A549 (cell line): Measurements from ENCODE around the gene NEDD4L. TPM values are rescaled to one million over a fixed set of nuclear protein-coding genes. Genes with fewer than 3 reads are reported as not detected.

Source experiments
- ATAC-seq, 2 experiments: fragments of 200-7000 bp in 1 of 2; fragments of >200 bp in 1 of 2; cut with Nextera tagmentation in 1 of 2; cut with Tn5 transposase in 1 of 2; 3 replicates each; pipeline versions ENCODE4 v1.8.0 to v1.9.1; 2018 to 2020; ENCODE audit warnings: mild to moderate bottlenecking in 1 of 2, moderate library complexity in 1 of 2
- CTCF ChIA-PET: fragments of 300-600 bp; sonication (Branson Sonifier 250); formaldehyde crosslinking; extraction: SDS; loops from one replicate; lab custom pipeline; 2021; ENCODE audit warnings: antibody characterized with exemption, inconsistent platforms; lab: Yijun Ruan, JAX
- POLR2A ChIA-PET: fragments of 350-600 bp; formaldehyde crosslinking; extraction: SDS; loops from one replicate; lab custom pipeline; 2021; ENCODE audit warnings: antibody characterized with exemption, inconsistent platforms; lab: Yijun Ruan, JAX
- DNase-seq, 2 experiments: peaks; one replicate each; pipeline versions ENCODE4 v3.0.0 to v3.0.0-alpha.2; 2011 to 2016; ENCODE audit warnings: low read depth in 1 of 2, low spot score in 1 of 2
- FAIRE-seq: peaks from 2 replicates; lab custom pipeline; 2011; peaks lifted over from hg19 to GRCh38; lab: Jason Lieb, UNC
- H3K27ac ChIP-seq, 2 experiments: fragments of >200 bp; sonication (Bioruptor Twin); formaldehyde crosslinking; 3 replicates each; pipeline ENCODE4 v1.5.1; 2016 to 2017
- H3K4me1 ChIP-seq: fragments of >200 bp; sonication (Bioruptor Twin); formaldehyde crosslinking; 3 replicates; pipeline ENCODE4 v1.6.1; 2016
- H3K4me2 ChIP-seq: fragments of >200 bp; sonication (Bioruptor Twin); formaldehyde crosslinking; 3 replicates; pipeline ENCODE4 v1.6.1; 2016
- H3K4me3 ChIP-seq: fragments of >200 bp; sonication (Bioruptor Twin); formaldehyde crosslinking; 3 replicates; pipeline ENCODE4 v1.5.1; 2016
- H3K9me3 ChIP-seq: fragments of >200 bp; sonication (Bioruptor Twin); formaldehyde crosslinking; 3 replicates; pipeline ENCODE4 v1.6.1; 2016
- BHLHE40 ChIP-seq: IDR thresholded peaks from 2 replicates; pipeline ENCODE4 v1.6.1; 2012; ENCODE audit warnings: low read depth, low read length, inconsistent platforms
- CBX2 ChIP-seq: fragments of 200-600 bp; sonication (generic); IDR thresholded peaks from 2 replicates; pipeline ENCODE4 v1.6.1; 2016; ENCODE audit warnings: low read depth, mild to moderate bottlenecking, borderline replicate concordance
- CBX8 ChIP-seq: fragments of 200-600 bp; sonication (generic); IDR thresholded peaks from 2 replicates; pipeline ENCODE4 v1.6.1; 2016
- CHD2 ChIP-seq: fragments of 150-350 bp; IDR thresholded peaks from 2 replicates; pipeline ENCODE4 v1.6.1; 2014; ENCODE audit warnings: low read length; ENCODE audit not compliant: partially characterized antibody
- CHD4 ChIP-seq: fragments of 200-600 bp; sonication (generic); IDR thresholded peaks from 2 replicates; pipeline ENCODE4 v1.6.1; 2016; ENCODE audit warnings: antibody characterized with exemption, mild to moderate bottlenecking, borderline replicate concordance
- EP300 ChIP-seq, 2 experiments: fragments of >200 bp; sonication (Bioruptor Twin); formaldehyde crosslinking; IDR thresholded peaks; 2 replicates in 1 of 2; 3 replicates in 1 of 2; pipeline ENCODE4 v1.6.1; 2016 to 2017
- GATA3 ChIP-seq: IDR thresholded peaks from 2 replicates; pipeline ENCODE4 v1.6.1; 2012; ENCODE audit warnings: borderline replicate concordance
- HDAC2 ChIP-seq: fragments of 200-600 bp; sonication (generic); IDR thresholded peaks from 2 replicates; pipeline ENCODE4 v1.6.1; 2016
- HEYL ChIP-seq: fragments of 250-450 bp; sonication (Bioruptor Pico); IDR thresholded peaks from 2 replicates; pipeline ENCODE4 v1.8.0; 2021; ENCODE audit warnings: mild to moderate bottlenecking, moderate library complexity
- HOXA7 ChIP-seq: fragments of 250-450 bp; sonication (Bioruptor Pico); IDR thresholded peaks from 2 replicates; pipeline ENCODE4 v1.5.0; 2020; ENCODE audit warnings: mild to moderate bottlenecking, moderate library complexity
- HOXB13 ChIP-seq: fragments of 250-450 bp; sonication (Bioruptor Pico); IDR thresholded peaks from 2 replicates; pipeline ENCODE4 v1.5.0; 2020; ENCODE audit warnings: low read depth, mild to moderate bottlenecking, moderate library complexity
- JUNB ChIP-seq: fragments of >200 bp; sonication (Bioruptor Twin); formaldehyde crosslinking; IDR thresholded peaks from 2 replicates; pipeline ENCODE4 v1.6.1; 2016
- NPAS2 ChIP-seq: fragments of 250-450 bp; sonication (Bioruptor Pico); IDR thresholded peaks from 2 replicates; pipeline ENCODE4 v1.8.0; 2022; ENCODE audit warnings: mild to moderate bottlenecking, moderate library complexity, borderline replicate concordance
- PHF8 ChIP-seq: fragments of 200-600 bp; sonication (generic); IDR thresholded peaks from 2 replicates; pipeline ENCODE4 v1.6.1; 2016; ENCODE audit warnings: low read depth, mild to moderate bottlenecking, antibody characterized with exemption, moderate library complexity, borderline replicate concordance
- POLR2AphosphoS2 ChIP-seq: conservative IDR thresholded peaks from 2 replicates; pipeline ENCODE4 v1.6.1; 2012; ENCODE audit warnings: low read length, improper control_type of control experiment, inconsistent platforms
- RARB ChIP-seq: fragments of 250-450 bp; sonication (Bioruptor Pico); IDR thresholded peaks from 2 replicates; pipeline ENCODE4 v1.8.0; 2021; ENCODE audit warnings: mild to moderate bottlenecking, moderate library complexity
- RCOR1 ChIP-seq: fragments of 150-350 bp; IDR thresholded peaks from 2 replicates; pipeline ENCODE4 v1.6.1; 2014; ENCODE audit warnings: antibody characterized with exemption, low read length, low read depth
- WGBS: methylation state at CpG from one replicate; pipeline ENCODE4 v1.1.6; 2017; ENCODE audit errors: missing lambda C conversion rate; 5-methylcytosine and 5-hydroxymethylcytosine counted together
- polyA plus RNA-seq, 4 experiments: library from polyadenylated mRNA; depleted of rRNA in 3 of 4; stranded (reverse); fragments of >200 nt; fragmentation: RNase III in 1 of 4; extraction: RNeasy Plus Mini Kit Qiagen cat#74134 plus additional on column Dnase treatment in 1 of 4; gene quantifications; 2 replicates in 3 of 4; 3 replicates in 1 of 4; pipeline ENCODE4 v1.2.3, GENCODE V29; 2011 to 2017
- TF ChIP-seq, protein P1 (sequence below): IDR thresholded peaks from 2 replicates; pipeline ENCODE4 v1.6.1; 2012
- TF ChIP-seq, protein P2 (sequence below): IDR thresholded peaks from 2 replicates; pipeline ENCODE4 v1.6.1; 2012; ENCODE audit warnings: low read depth, borderline replicate concordance
- TF ChIP-seq, protein P3 (sequence below): fragments of >200 bp; sonication (Bioruptor Twin); formaldehyde crosslinking; IDR thresholded peaks from 3 replicates; pipeline ENCODE4 v1.5.1; 2016
- TF ChIP-seq, protein P4 (sequence below): IDR thresholded peaks from 2 replicates; pipeline ENCODE4 v1.6.1; 2012
- TF ChIP-seq, protein P5 (sequence below): fragments of 250-450 bp; sonication (Bioruptor Pico); IDR thresholded peaks from 2 replicates; pipeline ENCODE4 v1.5.0; 2021; ENCODE audit warnings: mild to moderate bottlenecking, moderate library complexity, borderline replicate concordance

Gene NEDD4L
- polyA plus RNA-seq, 2 of the 4 experiments (the other 2 are of a cell fraction): 18.0 to 36.5 TPM

DNA sequence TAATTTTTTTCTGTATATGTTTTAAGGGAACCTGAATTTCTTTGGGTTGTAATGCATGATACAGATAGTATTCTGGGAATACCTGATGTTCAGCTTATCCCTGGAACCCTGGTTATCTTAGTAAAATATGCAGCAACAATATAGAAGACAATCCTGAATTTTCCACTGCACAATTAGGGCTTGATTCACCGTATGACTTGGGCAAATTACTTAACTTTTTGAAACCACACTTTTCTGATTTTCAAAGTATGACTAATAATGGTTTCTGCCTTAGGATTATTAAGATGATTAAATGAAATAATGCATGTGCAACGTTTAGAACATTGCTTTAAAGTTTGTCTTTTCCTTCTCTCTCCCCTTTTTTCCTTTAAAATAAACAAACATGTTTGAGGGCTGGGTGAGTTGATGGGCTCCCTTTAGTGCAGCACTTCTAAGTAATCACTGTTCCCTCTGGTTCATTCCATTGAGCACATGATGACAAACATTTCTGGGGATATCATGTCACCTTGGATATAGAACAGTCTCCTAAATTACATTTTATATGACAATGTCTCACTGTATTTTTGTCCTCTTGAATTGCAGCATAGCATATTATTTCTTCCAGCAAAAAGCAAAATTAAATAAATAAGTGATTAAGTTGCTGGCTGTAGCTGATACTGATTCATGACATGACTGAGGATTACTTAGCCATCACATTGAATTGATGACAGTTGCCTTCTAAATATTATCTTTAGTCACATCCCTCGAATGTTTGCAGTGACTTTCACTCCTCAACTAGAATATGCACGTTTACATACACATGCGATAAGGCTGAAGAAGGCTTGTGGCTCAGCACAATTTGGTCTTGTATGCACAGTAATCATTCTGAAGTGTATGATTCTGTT is 254.5 kb downstream of the NEDD4L start (continued):
- TF ChIP-seq CBX2: no peak
- no peak for TF ChIP-seq EP300 (IDR thresholded peaks at IDR 0.05)
- no peak for TF ChIP-seq HEYL
- TF ChIP-seq, protein P1, sequence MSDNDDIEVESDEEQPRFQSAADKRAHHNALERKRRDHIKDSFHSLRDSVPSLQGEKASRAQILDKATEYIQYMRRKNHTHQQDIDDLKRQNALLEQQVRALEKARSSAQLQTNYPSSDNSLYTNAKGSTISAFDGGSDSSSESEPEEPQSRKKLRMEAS: no peak
- TF ChIP-seq, protein P2, sequence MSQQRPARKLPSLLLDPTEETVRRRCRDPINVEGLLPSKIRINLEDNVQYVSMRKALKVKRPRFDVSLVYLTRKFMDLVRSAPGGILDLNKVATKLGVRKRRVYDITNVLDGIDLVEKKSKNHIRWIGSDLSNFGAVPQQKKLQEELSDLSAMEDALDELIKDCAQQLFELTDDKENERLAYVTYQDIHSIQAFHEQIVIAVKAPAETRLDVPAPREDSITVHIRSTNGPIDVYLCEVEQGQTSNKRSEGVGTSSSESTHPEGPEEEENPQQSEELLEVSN: no peak
- no peak for TF ChIP-seq GATA3
- TF ChIP-seq JUNB: no peak

DNA sequence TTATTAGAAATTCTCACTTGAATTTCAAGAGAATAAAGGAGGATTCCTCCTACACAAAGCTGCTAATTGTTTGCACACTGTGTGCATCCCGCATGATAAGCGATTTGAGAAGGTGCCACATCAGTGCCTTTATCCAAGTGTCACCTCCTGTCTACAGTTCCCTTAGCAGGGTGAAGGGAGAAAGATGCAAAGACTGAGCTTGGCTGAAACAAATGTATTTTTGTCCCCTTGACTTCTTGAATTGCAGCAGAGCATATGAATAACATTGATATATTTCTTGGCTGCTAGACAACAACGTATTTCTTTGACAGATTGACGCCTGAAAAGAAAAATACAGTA is 255.1 kb downstream of the NEDD4L start:
- WGBS: 79% methylated on average over 4 of the region's 4 CpGs
- FAIRE-seq: no peak
- CTCF ChIA-PET: interaction anchor here (1.9 kb wide), 1 partner anchor 23 kb away, joined by 6 read pairs; no protein-coding TSS in a partner anchor

DNA sequence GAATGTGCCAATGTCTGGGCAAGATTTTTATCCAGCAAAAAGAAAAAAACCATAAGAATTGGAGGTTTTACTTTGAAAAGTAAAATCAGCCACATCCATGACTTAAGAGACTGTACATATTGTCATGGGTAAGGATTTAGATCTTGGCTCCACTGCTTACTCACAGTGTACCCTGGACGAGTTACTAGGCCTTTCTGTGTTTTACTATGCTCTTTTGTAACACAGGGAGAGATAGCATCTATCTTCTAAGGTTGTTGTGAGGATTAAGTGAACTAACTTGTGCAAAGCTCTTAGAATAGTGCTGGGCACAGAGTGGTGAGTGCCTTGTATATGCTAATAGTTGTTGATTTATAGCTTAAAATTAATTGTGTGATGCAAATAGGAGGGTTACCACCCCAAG is 255.9 kb downstream of the NEDD4L start:
- H3K4me1 ChIP-seq: no peaks in the 10 kb centered on the region
- no peak for TF ChIP-seq HDAC2
- no peak for TF ChIP-seq RCOR1
- no peak for TF ChIP-seq EP300 (IDR thresholded peaks at IDR 0.05)
- no peak for TF ChIP-seq BHLHE40
- no peak for TF ChIP-seq RARB
- TF ChIP-seq, protein P3, sequence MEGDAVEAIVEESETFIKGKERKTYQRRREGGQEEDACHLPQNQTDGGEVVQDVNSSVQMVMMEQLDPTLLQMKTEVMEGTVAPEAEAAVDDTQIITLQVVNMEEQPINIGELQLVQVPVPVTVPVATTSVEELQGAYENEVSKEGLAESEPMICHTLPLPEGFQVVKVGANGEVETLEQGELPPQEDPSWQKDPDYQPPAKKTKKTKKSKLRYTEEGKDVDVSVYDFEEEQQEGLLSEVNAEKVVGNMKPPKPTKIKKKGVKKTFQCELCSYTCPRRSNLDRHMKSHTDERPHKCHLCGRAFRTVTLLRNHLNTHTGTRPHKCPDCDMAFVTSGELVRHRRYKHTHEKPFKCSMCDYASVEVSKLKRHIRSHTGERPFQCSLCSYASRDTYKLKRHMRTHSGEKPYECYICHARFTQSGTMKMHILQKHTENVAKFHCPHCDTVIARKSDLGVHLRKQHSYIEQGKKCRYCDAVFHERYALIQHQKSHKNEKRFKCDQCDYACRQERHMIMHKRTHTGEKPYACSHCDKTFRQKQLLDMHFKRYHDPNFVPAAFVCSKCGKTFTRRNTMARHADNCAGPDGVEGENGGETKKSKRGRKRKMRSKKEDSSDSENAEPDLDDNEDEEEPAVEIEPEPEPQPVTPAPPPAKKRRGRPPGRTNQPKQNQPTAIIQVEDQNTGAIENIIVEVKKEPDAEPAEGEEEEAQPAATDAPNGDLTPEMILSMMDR: no peak
- no peak for TF ChIP-seq CBX8
- TF ChIP-seq, protein P4, sequence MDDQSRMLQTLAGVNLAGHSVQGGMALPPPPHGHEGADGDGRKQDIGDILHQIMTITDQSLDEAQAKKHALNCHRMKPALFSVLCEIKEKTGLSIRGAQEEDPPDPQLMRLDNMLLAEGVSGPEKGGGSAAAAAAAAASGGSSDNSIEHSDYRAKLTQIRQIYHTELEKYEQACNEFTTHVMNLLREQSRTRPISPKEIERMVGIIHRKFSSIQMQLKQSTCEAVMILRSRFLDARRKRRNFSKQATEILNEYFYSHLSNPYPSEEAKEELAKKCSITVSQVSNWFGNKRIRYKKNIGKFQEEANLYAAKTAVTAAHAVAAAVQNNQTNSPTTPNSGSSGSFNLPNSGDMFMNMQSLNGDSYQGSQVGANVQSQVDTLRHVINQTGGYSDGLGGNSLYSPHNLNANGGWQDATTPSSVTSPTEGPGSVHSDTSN: no peak
- no peak for TF ChIP-seq CHD2
- no peak for TF ChIP-seq PHF8
- TF ChIP-seq POLR2AphosphoS2: no peak
- TF ChIP-seq NPAS2 (CRISPR knock-in tag): no peak
- TF ChIP-seq HOXB13 (CRISPR knock-in tag): no peak
- TF ChIP-seq, protein P5, sequence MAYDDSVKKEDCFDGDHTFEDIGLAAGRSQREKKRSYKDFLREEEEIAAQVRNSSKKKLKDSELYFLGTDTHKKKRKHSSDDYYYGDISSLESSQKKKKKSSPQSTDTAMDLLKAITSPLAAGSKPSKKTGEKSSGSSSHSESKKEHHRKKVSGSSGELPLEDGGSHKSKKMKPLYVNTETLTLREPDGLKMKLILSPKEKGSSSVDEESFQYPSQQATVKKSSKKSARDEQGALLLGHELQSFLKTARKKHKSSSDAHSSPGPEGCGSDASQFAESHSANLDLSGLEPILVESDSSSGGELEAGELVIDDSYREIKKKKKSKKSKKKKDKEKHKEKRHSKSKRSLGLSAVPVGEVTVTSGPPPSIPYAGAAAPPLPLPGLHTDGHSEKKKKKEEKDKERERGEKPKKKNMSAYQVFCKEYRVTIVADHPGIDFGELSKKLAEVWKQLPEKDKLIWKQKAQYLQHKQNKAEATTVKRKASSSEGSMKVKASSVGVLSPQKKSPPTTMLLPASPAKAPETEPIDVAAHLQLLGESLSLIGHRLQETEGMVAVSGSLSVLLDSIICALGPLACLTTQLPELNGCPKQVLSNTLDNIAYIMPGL (CRISPR knock-in tag): no peak
- no peak for TF ChIP-seq HOXA7
- no peak for TF ChIP-seq CHD4
- no peak for FAIRE-seq
- POLR2A ChIA-PET: no interaction called here
- H3K9me3 ChIP-seq: peaks cover 2% of the 10 kb centered on the region; the same call in 1 of the 3 replicates
- H3K4me2 ChIP-seq: no peak overlapping the region
- CTCF ChIA-PET: interaction anchor here (1.9 kb wide), 1 partner anchor 22 kb away, joined by 6 read pairs; no protein-coding TSS in a partner anchor
- no peak overlapping the region for H3K4me3 ChIP-seq
- no peak for ATAC-seq
- DNase-seq: no peak
- H3K27ac ChIP-seq: no peak overlapping the region
- 71% methylated on average over 1 of the region's 1 CpG for WGBS

More for the DNA sequence above, 255.1 kb downstream of the NEDD4L start:
- H3K4me1 ChIP-seq: no peaks in the 10 kb centered on the region
- H3K4me3 ChIP-seq: no peak overlapping the region
- no peak overlapping the region for H3K27ac ChIP-seq
- POLR2A ChIA-PET: no interaction called here
- TF ChIP-seq HEYL: no peak
- no peak overlapping the region for H3K4me2 ChIP-seq
- ATAC-seq (no peak), DNase-seq (no peak)
- H3K9me3 ChIP-seq: no peaks in the 10 kb centered on the region
